Activated T-helper 1 cell treated with anti-CD3 and anti-CD28 coated beads, Interleukin-12 subunit alpha, Interleukin-12 subunit beta, Interleukin-2, Interleukin-4 antibody, amounts not matched to agents 30 ng/mL and 10 ng/mL and 1 ng/mL, durations not matched to agents 14 hours and 24 hours and 36 hours (primary cell): Measurements from ENCODE around the gene TIMM17A. TPM values are rescaled to one million over a fixed set of nuclear protein-coding genes. Genes with fewer than 3 reads are reported as not detected.

Experiments
- DNase-seq: peaks from one replicate; pipeline ENCODE4 v3.0.0; 2021; ENCODE audit warnings: low spot score
- H3K27ac Mint-ChIP-seq: one replicate; pipeline ENCODE4 v1.8.0; 2021; ENCODE audit warnings: mild to moderate bottlenecking, mixed read lengths
- H3K27me3 Mint-ChIP-seq: one replicate; pipeline ENCODE4 v1.8.0; 2022; ENCODE audit warnings: mild to moderate bottlenecking, moderate library complexity, mixed read lengths; ENCODE audit not compliant: insufficient read depth
- H3K36me3 Mint-ChIP-seq: one replicate; pipeline ENCODE4 v1.8.0; 2021; ENCODE audit warnings: low read depth, mixed read lengths
- H3K4me1 Mint-ChIP-seq: one replicate; pipeline ENCODE4 v1.8.0; 2021; ENCODE audit warnings: low read depth, mixed read lengths
- H3K4me3 Mint-ChIP-seq: one replicate; pipeline ENCODE4 v1.8.0; 2021; ENCODE audit warnings: mild to moderate bottlenecking, moderate library complexity, mixed read lengths
- H3K9me3 Mint-ChIP-seq: one replicate; pipeline ENCODE4 v1.8.0; 2021; ENCODE audit warnings: mixed read lengths
- intact Hi-C: fragments of 100-400 bp; cut with micrococcal nuclease; formaldehyde crosslinking; loops from one replicate; pipeline ENCODE4 v1.15.1; 2024
- total RNA-seq: library from RNA; stranded (reverse); gene quantifications from 2 replicates; pipeline ENCODE4 v1.2.3, GENCODE V29; 2022

Gene TIMM17A
- total RNA-seq: 117 and 127 TPM in 2 replicates

DNA sequence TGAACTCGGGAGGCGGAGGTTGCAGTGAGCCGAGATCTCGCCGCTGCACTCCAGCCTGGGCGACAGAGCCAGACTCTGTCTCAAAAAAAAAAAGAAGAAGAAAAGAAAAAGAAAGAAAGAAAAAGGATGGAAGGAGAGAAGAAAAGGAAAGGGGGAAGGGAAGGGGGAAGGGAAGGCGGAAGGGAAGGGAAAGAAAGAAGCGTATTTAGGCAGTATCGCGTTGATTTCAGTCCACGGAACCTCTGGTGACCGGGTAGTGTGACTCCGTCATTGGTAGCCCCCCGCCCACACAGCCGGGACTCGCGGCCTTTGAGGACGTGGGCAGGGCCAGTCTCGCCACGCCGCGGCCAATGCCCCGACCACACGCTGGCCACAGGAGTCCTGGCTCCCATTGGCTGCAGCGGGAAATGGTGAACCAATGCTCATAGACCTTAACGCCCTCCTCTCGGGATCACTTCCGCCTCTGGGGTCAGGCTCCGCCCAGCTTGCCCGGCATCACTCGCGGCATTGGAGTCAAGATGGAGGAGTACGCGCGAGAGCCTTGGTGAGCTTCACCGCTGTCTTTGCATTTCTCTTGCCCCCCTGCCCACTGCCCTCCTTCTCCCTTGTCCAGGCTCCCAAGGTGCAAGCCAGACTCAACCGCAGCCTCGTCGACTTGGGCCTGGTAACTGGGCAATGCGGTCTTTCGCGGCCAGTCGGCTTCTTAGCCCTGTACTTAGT, at the start of gene TIMM17A:
TSS of gene TIMM17A (plus strand) at position 495 of the 720 bp plus-strand sequence. CDS start at position 519, 24 bp downstream.
- Mint-ChIP-seq H3K4me3 (peak within 1 kb of the TSS; percentile 98), H3K27ac (peak within 1 kb of the TSS; percentile 97), H3K4me1 (peaks cover 21% of the 10 kb centered on the region), H3K27me3 (peaks cover 3% of the 10 kb centered on the region), H3K36me3 (peaks cover 17% of the 10 kb centered on the region), H3K9me3 (no peaks in the 10 kb centered on the region)
- peak; percentile 94 for DNase-seq
- intact Hi-C loops: loop anchor here (1.0 to 10.0 kb wide), 8 partner anchors 27 to 930 kb away; partner anchors contain the start of genes IPO9, KIF21B, PPP1R12B and PTPN7

DNA sequence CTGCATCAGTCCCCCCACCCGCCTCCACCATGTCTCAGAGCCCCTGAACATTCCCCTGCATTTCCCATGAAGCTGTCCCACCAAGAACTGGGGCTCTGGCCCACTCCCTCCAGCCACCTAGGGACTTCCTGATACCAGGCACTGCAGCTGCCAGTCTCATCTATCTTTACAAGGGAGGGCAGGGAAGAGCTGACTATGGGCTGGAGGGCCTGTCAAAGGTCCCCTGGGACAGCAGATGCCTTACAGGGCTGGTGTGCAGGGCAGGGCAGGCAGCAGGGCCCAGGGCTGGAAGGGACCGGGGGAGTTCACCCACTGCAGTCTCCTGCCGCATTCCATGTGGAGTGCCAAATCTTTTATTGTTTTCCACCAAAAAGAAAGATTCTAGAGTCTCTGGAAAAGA, 49.0 kb upstream of the TIMM17A start:
- DNase-seq: no peak
- no peak overlapping the region for H3K27ac Mint-ChIP-seq
- H3K4me1 Mint-ChIP-seq: no peaks in the 10 kb centered on the region
- H3K36me3 Mint-ChIP-seq: no peaks in the 10 kb centered on the region
- peaks cover 10% of the 10 kb centered on the region for H3K27me3 Mint-ChIP-seq
- H3K4me3 Mint-ChIP-seq: no peak overlapping the region
- intact Hi-C loops: no loop called here
- no peaks in the 10 kb centered on the region for H3K9me3 Mint-ChIP-seq

DNA sequence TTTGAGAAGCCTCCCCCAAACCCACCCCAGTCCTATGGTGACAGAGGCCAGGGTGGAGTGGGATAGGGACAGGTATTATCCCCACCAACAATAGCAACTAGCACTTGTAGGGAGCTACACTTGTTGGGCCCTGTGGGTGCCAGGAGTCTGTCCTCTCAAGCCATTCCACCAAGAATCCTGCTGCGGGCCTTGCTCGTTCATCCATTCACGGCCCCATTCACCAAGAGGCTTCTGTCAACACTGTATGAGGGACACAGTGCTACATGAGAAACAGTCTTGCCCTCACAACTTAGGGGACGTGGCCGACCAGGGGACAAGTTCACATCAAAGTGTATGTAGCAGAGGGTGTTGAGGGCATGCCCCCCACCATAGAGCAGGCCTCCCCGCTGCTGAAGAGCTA, 47.7 kb upstream of the TIMM17A start:
- H3K36me3 Mint-ChIP-seq: no peaks in the 10 kb centered on the region
- H3K4me3 Mint-ChIP-seq: no peak overlapping the region
- intact Hi-C loops: no loop called here
- H3K4me1 Mint-ChIP-seq: no peaks in the 10 kb centered on the region
- H3K27ac Mint-ChIP-seq: no peak overlapping the region
- H3K27me3 Mint-ChIP-seq: peaks cover 10% of the 10 kb centered on the region
- H3K9me3 Mint-ChIP-seq: no peaks in the 10 kb centered on the region
- DNase-seq: no peak

DNA sequence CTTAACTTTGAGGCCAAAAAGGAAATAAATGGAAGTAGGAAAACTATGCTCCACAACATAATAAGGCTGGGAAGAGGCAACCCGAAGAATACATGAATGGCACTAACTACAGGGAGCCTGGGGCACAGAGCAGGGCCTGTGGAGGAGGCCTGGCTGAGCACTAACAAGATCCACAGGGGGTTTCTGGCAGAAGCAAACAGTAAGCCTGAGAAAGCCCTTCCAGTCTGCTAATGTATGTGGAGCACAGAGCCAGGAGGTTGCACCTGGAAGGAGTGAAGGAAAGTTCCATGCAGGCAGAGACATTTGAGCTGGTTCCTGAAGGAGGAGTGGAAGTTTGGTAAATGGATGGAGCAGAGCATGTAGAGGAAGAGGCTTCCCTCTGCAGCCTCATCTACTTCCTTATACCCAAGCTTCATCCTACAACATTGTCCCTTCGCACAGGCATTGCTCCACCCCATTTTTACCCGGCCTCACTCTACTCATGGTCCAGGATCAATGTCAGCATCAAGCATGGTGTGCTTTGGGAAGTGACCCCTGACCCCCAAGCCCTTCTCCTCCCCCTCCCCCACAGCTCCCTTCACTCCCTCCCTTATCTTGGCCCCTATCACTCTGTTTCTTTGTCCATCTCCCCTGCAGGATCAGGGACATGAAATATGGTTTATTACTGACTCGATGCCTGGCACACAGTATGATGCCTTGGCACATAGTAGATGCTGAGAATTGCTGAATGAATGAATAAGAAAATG, 43.3 kb upstream of the TIMM17A start:
- intact Hi-C loops: no loop called here
- no peaks in the 10 kb centered on the region for H3K9me3 Mint-ChIP-seq
- H3K4me3 Mint-ChIP-seq: no peak overlapping the region
- H3K27ac Mint-ChIP-seq: no peak overlapping the region
- H3K27me3 Mint-ChIP-seq: peaks cover 15% of the 10 kb centered on the region
- H3K4me1 Mint-ChIP-seq: no peaks in the 10 kb centered on the region
- no peak for DNase-seq
- H3K36me3 Mint-ChIP-seq: no peaks in the 10 kb centered on the region

GRCh38 chr1:201912832-201913231, 42.5 kb upstream of the TIMM17A start:
- Mint-ChIP-seq H3K4me3 (no peak overlapping the region), H3K9me3 (no peaks in the 10 kb centered on the region), H3K27ac (no peak overlapping the region), H3K36me3 (no peaks in the 10 kb centered on the region), H3K27me3 (peaks cover 15% of the 10 kb centered on the region), H3K4me1 (no peaks in the 10 kb centered on the region)
- no peak for DNase-seq
- intact Hi-C loops: no loop called here

DNA sequence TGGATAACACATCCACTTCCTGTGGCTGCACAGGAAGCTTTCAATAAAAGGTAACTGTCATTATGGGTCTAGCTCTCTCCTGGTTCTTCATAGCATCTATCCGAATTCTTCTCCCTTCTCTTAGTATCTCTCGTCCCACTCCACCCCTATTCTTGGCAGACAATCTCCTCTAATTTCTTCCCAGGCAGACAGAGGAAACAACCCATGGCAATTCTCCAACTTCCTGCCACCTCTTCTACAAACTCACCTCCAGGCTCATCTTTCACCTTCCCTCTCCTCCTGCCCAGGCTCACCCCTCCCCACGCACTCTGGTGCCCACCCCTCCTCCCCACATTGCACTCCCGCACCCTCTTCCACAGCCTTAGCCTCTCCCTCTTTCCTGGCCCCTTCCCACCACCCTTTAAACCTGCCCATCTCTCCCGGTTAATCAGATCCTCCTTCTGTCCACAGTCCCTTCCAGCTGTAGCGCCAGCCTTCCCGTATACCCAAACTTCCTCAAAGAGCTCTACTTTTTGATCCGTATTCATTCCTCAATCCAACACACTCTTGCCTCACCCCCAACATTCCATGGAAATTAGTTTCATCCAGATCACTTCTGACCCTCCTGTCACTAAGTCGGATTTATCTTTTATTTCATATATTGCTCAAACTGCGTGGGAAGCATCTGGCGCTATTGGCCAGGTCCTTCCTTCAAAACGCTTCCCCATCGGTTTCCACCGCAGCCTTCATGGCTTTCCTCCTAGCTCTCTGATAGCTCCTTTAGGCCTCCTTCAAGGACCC, 40.7 kb upstream of the TIMM17A start:
- DNase-seq: no peak
- Mint-ChIP-seq H3K36me3 (no peaks in the 10 kb centered on the region), H3K9me3 (no peaks in the 10 kb centered on the region), H3K27me3 (peaks cover 16% of the 10 kb centered on the region), H3K4me3 (no peak overlapping the region), H3K27ac (no peak overlapping the region), H3K4me1 (no peaks in the 10 kb centered on the region)
- intact Hi-C loops: no loop called here

DNA sequence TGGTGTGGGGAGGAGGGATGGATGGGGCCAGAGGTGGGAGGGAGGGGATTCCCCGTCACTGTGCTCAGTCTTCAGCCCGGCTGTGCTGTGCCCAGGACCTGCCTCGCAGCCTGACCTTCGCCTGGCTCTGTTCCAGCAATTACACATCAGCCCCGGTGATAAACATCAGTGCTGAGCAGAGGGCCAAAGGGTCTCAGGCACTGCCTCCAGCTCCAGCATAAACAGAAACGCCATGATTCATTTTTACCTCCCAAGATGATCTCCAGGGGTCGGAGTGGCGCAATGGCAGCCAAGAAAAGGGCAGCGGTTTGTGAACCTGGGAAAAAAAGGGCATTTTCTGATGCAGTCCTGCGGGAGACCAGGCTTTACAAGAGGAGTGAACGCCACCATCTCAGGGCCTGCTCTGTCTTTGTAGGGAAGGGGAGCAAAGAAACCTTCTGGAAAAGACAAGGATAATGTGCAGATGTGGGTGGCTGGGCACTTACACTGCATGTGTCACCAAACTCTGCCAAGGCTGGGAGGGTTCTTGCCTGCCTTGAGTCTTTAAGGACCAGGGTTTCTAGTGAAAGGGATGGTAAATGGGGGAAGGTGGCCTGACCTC, 38.6 kb upstream of the TIMM17A start:
- Mint-ChIP-seq H3K4me1 (no peaks in the 10 kb centered on the region), H3K9me3 (no peaks in the 10 kb centered on the region), H3K36me3 (no peaks in the 10 kb centered on the region), H3K4me3 (no peak overlapping the region), H3K27me3 (peaks cover 11% of the 10 kb centered on the region), H3K27ac (no peak overlapping the region)
- no peak for DNase-seq
- intact Hi-C loops: no loop called here

- intact Hi-C loops: no loop called here
These were observed 37.8 kb upstream of the TIMM17A start for GRCh38 chr1:201917362-201918033.

DNA sequence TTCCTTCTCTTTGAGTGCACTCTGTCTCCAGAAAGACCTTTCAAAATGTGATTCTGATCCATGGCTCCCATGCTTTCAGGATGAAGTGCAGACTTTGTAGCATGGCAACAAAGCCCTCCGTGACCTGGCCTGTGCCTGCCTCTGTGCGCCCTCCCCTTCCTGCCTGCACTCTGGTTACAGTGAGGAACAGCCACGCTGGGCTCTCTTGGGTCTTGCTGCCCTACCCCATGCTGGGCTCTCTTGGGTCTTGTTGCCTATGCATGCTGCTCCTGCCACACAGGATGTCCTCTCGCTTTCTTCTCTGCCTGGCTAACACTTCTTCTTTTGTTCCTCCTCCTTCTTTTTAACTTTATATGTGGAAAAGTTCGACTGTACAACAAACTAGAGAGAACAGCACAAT, 37.0 kb upstream of the TIMM17A start:
- no peaks in the 10 kb centered on the region for H3K4me1 Mint-ChIP-seq
- H3K4me3 Mint-ChIP-seq: no peak overlapping the region
- no peaks in the 10 kb centered on the region for H3K36me3 Mint-ChIP-seq
- H3K9me3 Mint-ChIP-seq: no peaks in the 10 kb centered on the region
- no peak overlapping the region for H3K27ac Mint-ChIP-seq
- DNase-seq: no peak
- intact Hi-C loops: no loop called here
- H3K27me3 Mint-ChIP-seq: peaks cover 11% of the 10 kb centered on the region

More at GRCh38 chr1:201917362-201918033, 37.8 kb upstream of the TIMM17A start:
- no peaks in the 10 kb centered on the region for H3K4me1 Mint-ChIP-seq
- no peak overlapping the region for H3K27ac Mint-ChIP-seq
- H3K27me3 Mint-ChIP-seq: peaks cover 11% of the 10 kb centered on the region
- no peak for DNase-seq
- no peaks in the 10 kb centered on the region for H3K36me3 Mint-ChIP-seq
- H3K9me3 Mint-ChIP-seq: no peaks in the 10 kb centered on the region
- H3K4me3 Mint-ChIP-seq: no peak overlapping the region

DNA sequence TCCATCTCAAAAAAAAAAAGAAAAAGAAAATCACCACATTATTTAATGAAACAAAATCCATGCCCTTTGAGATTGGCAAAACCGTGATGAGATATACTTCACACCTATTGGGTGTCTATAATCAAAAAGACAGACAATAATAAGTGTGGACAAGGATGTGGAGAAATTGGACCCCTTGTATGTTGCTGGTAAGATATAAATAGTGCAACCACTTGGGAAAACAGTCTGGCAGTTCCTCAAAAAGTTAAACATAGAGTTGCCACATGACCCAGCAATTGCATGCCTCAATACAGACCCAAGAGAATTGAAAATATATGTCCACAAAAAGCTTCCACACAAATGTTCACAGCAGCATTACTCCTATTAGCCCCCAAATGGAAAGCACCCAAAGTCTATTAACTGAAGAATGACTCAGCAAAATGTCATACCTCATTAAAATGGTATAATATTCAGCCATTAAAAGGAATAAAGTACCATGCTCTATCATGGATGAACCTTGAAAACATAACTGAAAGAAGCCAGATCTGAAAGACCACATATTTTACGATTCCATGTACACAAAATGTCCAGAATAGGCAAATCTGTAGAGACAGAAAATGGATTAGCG, 33.2 kb upstream of the TIMM17A start:
- intact Hi-C loops: no loop called here
- DNase-seq: no peak
- Mint-ChIP-seq H3K27ac (no peak overlapping the region), H3K36me3 (no peaks in the 10 kb centered on the region), H3K4me1 (no peaks in the 10 kb centered on the region), H3K4me3 (no peak overlapping the region), H3K27me3 (peaks cover 10% of the 10 kb centered on the region), H3K9me3 (no peaks in the 10 kb centered on the region)

DNA sequence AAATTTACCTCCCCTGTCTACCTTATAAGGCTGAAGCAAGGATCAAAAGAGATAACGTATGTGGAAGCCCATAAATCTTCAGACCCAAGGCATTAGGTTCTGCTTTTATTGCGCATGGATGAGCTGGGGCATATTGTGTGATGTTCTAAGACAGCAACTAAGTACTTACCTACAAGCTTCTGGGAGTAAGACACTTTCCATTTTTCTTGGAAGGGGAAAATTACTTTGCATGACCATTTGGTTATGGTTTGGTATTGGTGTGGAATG, 30.1 kb upstream of the TIMM17A start:
- peaks cover 6% of the 10 kb centered on the region for H3K27me3 Mint-ChIP-seq

DNA sequence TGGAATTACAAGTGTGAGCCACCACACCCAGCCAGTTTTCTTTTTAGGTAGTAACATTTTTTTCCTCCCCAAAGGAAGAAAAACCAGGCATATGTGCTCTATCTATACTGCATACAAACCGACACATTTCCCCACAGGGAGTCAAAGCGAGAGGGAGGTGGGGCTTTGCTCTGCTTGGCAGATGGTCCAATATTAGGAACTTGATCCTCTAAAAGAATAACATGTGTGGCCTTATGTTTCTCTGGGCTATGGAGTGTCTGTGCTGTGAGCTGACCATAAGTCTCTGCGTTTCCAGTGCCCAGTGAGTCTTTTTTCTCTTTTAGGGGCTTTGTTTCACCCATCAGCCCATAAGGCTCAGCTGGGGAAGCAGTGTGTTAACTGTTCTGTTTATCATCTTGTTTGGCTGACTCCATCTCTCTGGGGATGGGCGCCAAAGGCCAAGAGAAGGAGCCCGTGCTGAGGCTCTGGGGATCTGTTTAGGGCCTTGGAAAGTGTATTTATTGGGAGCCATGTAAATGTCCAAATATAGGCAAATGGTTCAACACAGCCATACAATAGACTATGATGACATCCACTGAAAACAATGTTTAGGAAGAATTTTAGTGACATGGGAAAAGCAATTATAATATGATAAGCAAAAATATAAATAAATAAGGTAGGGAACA, 29.2 kb upstream of the TIMM17A start:
- no peak overlapping the region for H3K4me3 Mint-ChIP-seq
- H3K36me3 Mint-ChIP-seq: no peaks in the 10 kb centered on the region
- intact Hi-C loops: no loop called here
- no peaks in the 10 kb centered on the region for H3K4me1 Mint-ChIP-seq
- DNase-seq: no peak
- peaks cover 6% of the 10 kb centered on the region for H3K27me3 Mint-ChIP-seq
- H3K27ac Mint-ChIP-seq: no peak overlapping the region
- H3K9me3 Mint-ChIP-seq: no peaks in the 10 kb centered on the region

More for the DNA sequence above, 30.1 kb upstream of the TIMM17A start:
- Mint-ChIP-seq H3K4me3 (no peak overlapping the region), H3K4me1 (no peaks in the 10 kb centered on the region), H3K27ac (no peak overlapping the region), H3K36me3 (no peaks in the 10 kb centered on the region), H3K9me3 (no peaks in the 10 kb centered on the region)
- intact Hi-C loops: no loop called here
- DNase-seq: no peak
